ENCODE results near the gene EML6.

Gene EML6

GRCh38 chr2:55011831-55012671, 288.6 kb downstream of the EML6 start:
- in situ Hi-C loops (cut with MboI; ENCODE audit: low sequenced_read_pairs): loop anchor here (10.0 kb wide), 1 partner anchor 163 kb away; no protein-coding TSS in a partner anchor

DNA sequence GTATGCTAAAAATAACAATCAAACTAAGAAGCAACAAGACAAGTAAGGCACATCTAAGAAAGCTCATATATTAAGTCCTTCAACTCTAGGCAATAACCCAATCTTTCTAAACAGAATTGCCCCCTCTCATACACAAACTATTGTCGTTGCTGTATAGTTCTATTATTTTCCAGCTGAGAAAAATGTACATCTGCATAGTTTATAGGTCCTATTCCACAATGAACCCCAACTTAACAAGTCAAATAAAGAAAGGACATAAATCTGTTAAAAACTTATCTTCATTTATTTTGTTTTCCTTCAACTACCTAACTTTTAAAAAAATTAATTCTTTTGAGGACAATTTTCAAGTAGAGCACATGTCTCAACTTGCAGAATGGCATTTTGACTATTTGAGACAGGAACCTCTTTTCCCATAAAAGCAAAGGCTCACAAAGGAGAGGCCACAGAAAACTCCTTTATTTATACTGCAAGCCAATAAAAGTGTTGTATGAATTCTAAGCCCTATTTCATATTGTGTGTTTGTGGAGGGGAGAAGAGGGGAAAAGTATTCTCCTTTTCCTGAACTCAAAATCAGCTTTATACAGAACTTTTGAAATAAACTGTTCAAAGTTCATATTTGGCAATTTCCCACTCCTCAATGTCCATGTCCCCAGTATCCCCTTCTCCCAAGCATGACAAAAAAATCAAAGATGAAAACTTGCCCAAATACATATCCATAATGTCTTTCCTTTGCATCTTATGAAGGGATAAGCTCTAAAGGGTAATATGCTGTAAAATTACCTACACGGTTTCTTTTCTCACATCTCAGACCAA, 289.4 kb downstream of the EML6 start:
- in situ Hi-C loops (cut with MboI; ENCODE audit: low sequenced_read_pairs): loop anchor here (10.0 kb wide), 1 partner anchor 162 kb away; no protein-coding TSS in a partner anchor

- in situ Hi-C loops (cut with MboI; ENCODE audit: low sequenced_read_pairs): loop anchor here (10.0 kb wide), 1 partner anchor 161 kb away; no protein-coding TSS in a partner anchor
Measured at GRCh38 chr2:55013936-55014335, 290.5 kb downstream of the EML6 start.

DNA sequence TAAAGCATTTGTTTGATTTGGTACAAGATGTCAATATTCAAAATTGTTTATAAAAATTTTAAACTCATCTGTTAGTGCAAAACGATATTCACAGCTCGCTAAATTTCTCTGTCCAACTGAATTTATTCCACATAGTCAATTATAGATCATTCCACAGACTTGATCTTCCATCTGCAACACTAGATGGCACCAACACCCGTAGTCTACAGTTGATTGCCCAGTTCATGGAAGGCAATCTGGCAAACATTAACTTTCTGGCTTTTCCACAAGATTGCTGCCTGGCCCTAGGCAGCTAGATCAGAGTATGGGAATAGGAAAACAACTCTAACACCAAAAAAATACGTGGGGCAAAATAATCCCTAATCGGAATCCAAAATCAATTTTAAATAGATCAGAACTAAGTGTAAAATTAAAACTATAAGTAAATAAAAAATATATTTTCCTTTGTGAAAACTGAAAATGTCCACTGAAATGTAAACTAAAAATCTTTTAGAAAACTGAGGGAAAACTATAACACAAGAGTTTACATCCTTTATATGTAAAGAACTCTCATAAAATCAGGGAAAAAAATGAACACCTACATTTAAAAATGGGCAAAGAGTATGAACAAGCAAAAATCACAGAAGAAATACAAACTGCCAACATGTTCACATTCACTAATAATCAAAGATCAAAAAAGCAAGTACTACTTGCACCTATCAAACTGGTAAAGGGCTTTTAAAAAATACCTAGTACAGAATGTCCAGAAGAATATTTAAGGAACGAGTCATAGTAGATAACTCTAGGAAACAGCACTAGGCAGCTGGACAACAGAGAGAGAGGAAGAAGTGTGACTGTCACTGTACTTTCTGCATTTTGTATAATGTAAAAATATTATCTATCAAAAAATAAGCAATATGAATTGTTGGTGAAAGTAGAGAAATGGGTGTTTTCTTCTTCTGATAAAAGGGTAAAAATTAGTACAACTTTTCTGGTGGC, 291.8 kb downstream of the EML6 start:
- in situ Hi-C loops (cut with MboI; ENCODE audit: low sequenced_read_pairs): loop anchor here (10.0 kb wide), 1 partner anchor 160 kb away; no protein-coding TSS in a partner anchor

DNA sequence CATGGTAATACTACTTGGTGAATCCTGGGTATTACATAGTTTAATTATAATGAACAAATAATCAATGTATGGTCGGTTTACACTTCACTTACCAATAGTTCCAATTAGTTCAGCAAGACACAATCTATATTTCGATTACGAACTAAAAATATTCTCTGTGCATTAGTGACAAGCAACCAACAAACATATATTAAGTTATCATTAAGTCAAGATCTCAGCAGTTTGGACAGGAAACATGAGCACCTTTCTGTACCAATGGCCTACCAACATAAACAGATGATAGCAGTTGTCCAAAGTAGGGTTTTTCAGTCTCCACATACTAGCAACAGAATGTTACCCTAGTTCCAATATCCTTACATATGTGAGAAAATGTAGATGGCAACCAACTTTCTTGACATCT, 294.0 kb downstream of the EML6 start:
- in situ Hi-C loops (cut with MboI; ENCODE audit: low sequenced_read_pairs): loop anchor here (10.0 kb wide), 1 partner anchor 157 kb away; no protein-coding TSS in a partner anchor

DNA sequence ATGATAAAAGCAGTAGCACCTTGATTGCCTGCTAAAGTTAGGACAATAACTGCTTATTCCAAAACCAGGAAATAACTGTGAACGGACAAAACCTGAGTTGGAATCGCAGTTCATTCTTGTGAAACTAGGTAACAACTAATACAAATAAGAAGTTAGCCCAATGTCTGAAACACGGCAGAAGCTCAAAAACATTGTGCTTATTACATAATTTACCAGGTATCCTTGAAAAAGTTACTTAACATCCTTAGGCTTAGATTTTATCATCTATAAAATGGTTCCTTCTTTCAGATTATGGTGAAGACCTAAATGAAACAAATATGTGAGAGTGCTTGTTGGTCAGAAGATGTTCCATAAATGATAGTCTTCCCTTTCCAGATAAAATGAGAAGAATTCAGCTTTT, 294.4 kb downstream of the EML6 start:
- in situ Hi-C loops (cut with MboI; ENCODE audit: low sequenced_read_pairs): loop anchor here (10.0 kb wide), 1 partner anchor 157 kb away; no protein-coding TSS in a partner anchor

- in situ Hi-C loops (cut with MboI; ENCODE audit: low sequenced_read_pairs): loop anchor here (10.0 kb wide), 1 partner anchor 156 kb away; no protein-coding TSS in a partner anchor
Measured at GRCh38 chr2:55018619-55019018, 295.2 kb downstream of the EML6 start.

- in situ Hi-C loops (cut with MboI; ENCODE audit: low sequenced_read_pairs): loop anchor here (10.0 kb wide), 1 partner anchor 155 kb away; no protein-coding TSS in a partner anchor
Measured at GRCh38 chr2:55019526-55020258, 296.2 kb downstream of the EML6 start.

Data from HL-60/S4 (cell line).